Smooth muscle cell (in vitro differentiated cells): ENCODE results near the gene EMD. TPM values are rescaled to one million over a fixed set of nuclear protein-coding genes. Genes with fewer than 3 reads are reported as not detected.

Experiments
- DNase-seq: peaks from one replicate; lab custom pipeline; 2025; ENCODE audit not compliant: unreplicated experiment; lab: John Stamatoyannopoulos, UW
- H2AFZ ChIP-seq: fragments of 200-600 bp; sonication (generic); 2 replicates; pipeline ENCODE4 v1.6.0; 2016; ENCODE audit warnings: antibody characterized with exemption, low read depth, mild to moderate bottlenecking
- H3F3A ChIP-seq: fragments of 200-600 bp; sonication (generic); 2 replicates; pipeline ENCODE4 v1.6.0; 2017; ENCODE audit warnings: antibody characterized with exemption, low read depth
- H3K27ac ChIP-seq: fragments of 200-600 bp; sonication (generic); 2 replicates; pipeline ENCODE4 v1.5.1; 2016; ENCODE audit warnings: low read depth, mild to moderate bottlenecking
- H3K27me3 ChIP-seq: fragments of 200-600 bp; sonication (generic); 2 replicates; pipeline ENCODE4 v1.6.1; 2016; ENCODE audit warnings: low read depth, mild to moderate bottlenecking
- H3K36me3 ChIP-seq: fragments of 200-600 bp; sonication (generic); 2 replicates; pipeline ENCODE4 v1.5.1; 2016; ENCODE audit warnings: low read depth
- H3K4me1 ChIP-seq: fragments of 200-600 bp; sonication (generic); 2 replicates; pipeline ENCODE4 v1.5.1; 2016; ENCODE audit warnings: low read depth
- H3K4me2 ChIP-seq: fragments of 200-600 bp; sonication (generic); 2 replicates; pipeline ENCODE4 v1.6.0; 2016; ENCODE audit warnings: mild to moderate bottlenecking
- H3K4me3 ChIP-seq: fragments of 200-600 bp; sonication (generic); 2 replicates; pipeline ENCODE4 v1.5.1; 2016; ENCODE audit warnings: mild to moderate bottlenecking
- H3K79me2 ChIP-seq: fragments of 200-600 bp; sonication (generic); 2 replicates; pipeline ENCODE4 v1.6.0; 2016; ENCODE audit warnings: low read depth, mild to moderate bottlenecking
- H3K9ac ChIP-seq: fragments of 200-600 bp; sonication (generic); 2 replicates; pipeline ENCODE4 v1.6.0; 2016; ENCODE audit warnings: low read depth
- H3K9me3 ChIP-seq: fragments of 200-600 bp; sonication (generic); replicated peaks from 2 replicates; pipeline ENCODE4 v1.5.1; 2016; ENCODE audit warnings: low read depth
- H4K20me1 ChIP-seq: fragments of 200-600 bp; sonication (generic); 2 replicates; pipeline ENCODE4 v1.6.0; 2016; ENCODE audit warnings: low read depth
- WGBS: methylation state at CpG from one replicate; pipeline ENCODE4 v1.1.7; 2016; ENCODE audit warnings: low lambda C conversion rate; 5-methylcytosine and 5-hydroxymethylcytosine counted together
- polyA plus RNA-seq: library from polyadenylated mRNA; unstranded; fragments of >200 nt; fragmentation: Nextera tagmentation; extraction: Ambion mirVana; gene quantifications from 2 replicates; pipeline ENCODE4 v1.2.1, GENCODE V29; 2016
- total RNA-seq: library from RNA; depleted of rRNA; stranded (reverse); fragments of >200 nt; gene quantifications from 2 replicates; pipeline ENCODE4 v1.2.3, GENCODE V29; 2014
- TF ChIP-seq, protein P1 (sequence below): fragments of 200-600 bp; sonication (generic); IDR thresholded peaks from 2 replicates; pipeline ENCODE4 v1.5.1; 2017; ENCODE audit warnings: borderline replicate concordance, mild to moderate bottlenecking, antibody characterized with exemption; ENCODE audit not compliant: insufficient read depth, poor library complexity, severe bottlenecking

EMD gene
- total and polyA plus RNA-seq, 2 experiments from 2014 or later: 61.4 to 63.9 TPM

DNA sequence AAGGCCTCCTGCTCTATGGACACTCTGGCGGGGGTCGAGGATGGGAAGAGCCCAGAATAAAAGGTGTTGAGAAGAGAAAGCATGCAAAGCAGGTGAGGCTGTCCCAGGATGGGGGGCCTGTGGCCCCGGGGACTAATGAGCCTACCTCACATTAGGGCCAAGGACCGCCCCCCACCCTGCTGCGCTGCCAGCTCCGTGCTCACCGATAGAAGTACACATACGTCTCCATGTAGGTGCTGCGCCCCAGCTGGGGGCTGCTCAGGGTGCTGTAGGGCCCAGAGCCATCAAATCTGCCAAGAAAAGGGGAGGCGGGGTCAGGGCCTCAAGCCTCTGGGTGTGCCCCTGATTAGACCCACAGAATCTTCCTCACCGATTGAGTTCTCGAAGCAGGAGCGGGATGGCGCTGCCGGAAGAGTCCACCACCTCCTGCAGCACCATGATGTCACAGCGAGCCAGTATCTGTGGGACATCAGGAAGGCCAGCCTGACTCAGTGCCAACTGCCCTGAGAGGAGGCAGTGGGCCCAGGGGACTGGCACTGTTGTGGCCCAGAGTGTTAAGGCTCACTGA is 25.6 kb downstream of the EMD start:
- Histone ChIP-seq H3K9ac (no peak overlapping the region), H3K79me2 (peaks cover 15% of the 10 kb centered on the region), H3K4me1 (no peaks in the 10 kb centered on the region), H3K27ac (no peak overlapping the region), H3K4me3 (no peak overlapping the region), H3K9me3 (no peaks in the 10 kb centered on the region), H2AFZ (no peak overlapping the region), H4K20me1 (peaks cover 28% of the 10 kb centered on the region), H3K36me3 (no peaks in the 10 kb centered on the region), H3K4me2 (no peak overlapping the region), H3K27me3 (no peaks in the 10 kb centered on the region), H3F3A (peaks cover 4% of the 10 kb centered on the region)
- DNase-seq: no peak
- 88% methylated on average over 16 of the region's 16 CpGs for WGBS
- TF ChIP-seq, protein P1, sequence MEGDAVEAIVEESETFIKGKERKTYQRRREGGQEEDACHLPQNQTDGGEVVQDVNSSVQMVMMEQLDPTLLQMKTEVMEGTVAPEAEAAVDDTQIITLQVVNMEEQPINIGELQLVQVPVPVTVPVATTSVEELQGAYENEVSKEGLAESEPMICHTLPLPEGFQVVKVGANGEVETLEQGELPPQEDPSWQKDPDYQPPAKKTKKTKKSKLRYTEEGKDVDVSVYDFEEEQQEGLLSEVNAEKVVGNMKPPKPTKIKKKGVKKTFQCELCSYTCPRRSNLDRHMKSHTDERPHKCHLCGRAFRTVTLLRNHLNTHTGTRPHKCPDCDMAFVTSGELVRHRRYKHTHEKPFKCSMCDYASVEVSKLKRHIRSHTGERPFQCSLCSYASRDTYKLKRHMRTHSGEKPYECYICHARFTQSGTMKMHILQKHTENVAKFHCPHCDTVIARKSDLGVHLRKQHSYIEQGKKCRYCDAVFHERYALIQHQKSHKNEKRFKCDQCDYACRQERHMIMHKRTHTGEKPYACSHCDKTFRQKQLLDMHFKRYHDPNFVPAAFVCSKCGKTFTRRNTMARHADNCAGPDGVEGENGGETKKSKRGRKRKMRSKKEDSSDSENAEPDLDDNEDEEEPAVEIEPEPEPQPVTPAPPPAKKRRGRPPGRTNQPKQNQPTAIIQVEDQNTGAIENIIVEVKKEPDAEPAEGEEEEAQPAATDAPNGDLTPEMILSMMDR: no peak

DNA sequence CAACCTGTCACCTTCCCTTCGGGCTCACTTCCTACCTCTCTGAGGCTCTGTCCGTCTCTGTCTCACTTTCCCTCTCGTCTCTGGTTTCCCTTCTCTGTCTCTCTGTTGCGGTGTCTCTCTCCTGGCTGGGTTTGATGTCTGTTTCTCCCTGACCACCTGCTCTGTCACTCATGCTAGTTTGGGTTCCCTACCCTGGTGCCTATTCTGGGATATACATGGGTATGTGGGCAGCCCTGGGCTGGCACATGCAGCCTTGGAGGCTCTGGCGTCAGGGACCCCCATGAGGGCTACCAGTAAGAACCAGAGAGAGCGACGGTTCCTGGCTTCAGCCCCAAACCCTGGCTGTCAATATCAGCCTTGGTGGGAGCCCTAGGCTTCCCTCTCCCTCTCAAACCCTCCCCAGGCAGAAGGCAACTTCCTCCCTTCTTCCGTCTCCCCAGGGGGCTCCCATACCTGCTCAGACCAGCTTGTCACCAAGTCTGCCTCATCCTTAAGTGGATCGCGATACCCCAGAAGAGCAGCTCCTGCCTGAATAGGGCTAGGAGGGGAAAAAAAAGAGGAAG is 29.6 kb downstream of the EMD start:
- no peak for DNase-seq
- H4K20me1 ChIP-seq: no peaks in the 10 kb centered on the region
- peaks cover 11% of the 10 kb centered on the region for H3K79me2 ChIP-seq
- H3K9me3 ChIP-seq: no peaks in the 10 kb centered on the region
- H3K27ac ChIP-seq: peak overlapping the region; percentile 77
- no peaks in the 10 kb centered on the region for H3K4me1 ChIP-seq
- H2AFZ ChIP-seq: no peak overlapping the region
- H3K4me2 ChIP-seq: peak overlapping the region; percentile 88
- no peaks in the 10 kb centered on the region for H3K27me3 ChIP-seq
- peak overlapping the region; percentile 71 for H3K9ac ChIP-seq
- TF ChIP-seq, protein P1: no peak
- 57% methylated on average over 10 of the region's 10 CpGs for WGBS
- no peaks in the 10 kb centered on the region for H3K36me3 ChIP-seq
- peak overlapping the region; percentile 53 for H3K4me3 ChIP-seq
- H3F3A ChIP-seq: no peaks in the 10 kb centered on the region

DNA sequence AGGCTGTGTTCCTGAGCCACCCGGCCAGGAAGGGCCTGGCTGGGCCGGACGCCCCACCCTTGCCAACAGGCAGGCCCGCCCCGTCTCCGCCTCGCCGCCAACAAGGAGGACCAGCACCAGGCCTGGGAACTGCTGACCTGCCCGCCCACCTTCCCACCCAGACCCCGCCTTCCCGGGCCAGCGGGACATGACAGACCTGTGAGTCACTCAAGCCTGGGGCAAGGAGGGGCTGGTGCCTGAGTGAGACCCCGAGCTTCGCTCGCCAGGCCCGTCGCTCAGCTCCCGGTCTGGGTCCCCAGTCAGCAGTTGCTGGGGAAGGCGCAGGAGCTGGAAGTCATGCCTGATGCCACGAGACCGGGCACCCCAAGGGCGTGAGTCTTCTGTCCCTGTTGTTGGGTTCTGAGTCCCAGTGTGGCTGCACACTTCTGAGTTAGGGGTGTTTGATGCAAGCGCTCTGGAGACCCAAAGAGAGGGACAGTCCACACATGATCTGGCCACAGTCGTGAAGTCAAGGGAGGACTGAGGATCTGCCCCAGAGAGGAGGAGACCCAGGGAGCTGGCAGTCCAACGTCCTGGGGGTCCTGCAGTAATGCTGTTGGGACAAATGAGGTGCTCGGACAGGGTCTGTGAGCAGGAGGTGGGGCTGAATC is 30.3 kb downstream of the EMD start, which contains the start of gene DNASE1L1:
DNASE1L1 (minus strand) TSS at position 33 of the 650 bp plus-strand sequence. CDS start 3,686 bp downstream, outside the sequence.
- Histone ChIP-seq H3K27ac (peak within 1 kb of the TSS; percentile 77), H3K9me3 (no peaks in the 10 kb centered on the region), H2AFZ (no peak within 1 kb of the TSS), H3K36me3 (no peaks in the 10 kb centered on the region), H3K79me2 (peaks cover 11% of the 10 kb centered on the region), H3F3A (no peaks in the 10 kb centered on the region), H4K20me1 (no peaks in the 10 kb centered on the region), H3K9ac (peak within 1 kb of the TSS; percentile 71), H3K4me3 (peak within 1 kb of the TSS; percentile 53), H3K27me3 (no peaks in the 10 kb centered on the region), H3K4me2 (peak within 1 kb of the TSS; percentile 88), H3K4me1 (no peaks in the 10 kb centered on the region)
- WGBS: 48% methylated on average over 26 of the region's 26 CpGs
- TF ChIP-seq, protein P1: no peak
- peak; percentile 59 for DNase-seq
